ENCODE data around the gene SCFD2.

Gene SCFD2

GRCh38 chr4:52907510-52907909 lies 458.4 kb downstream of the SCFD2 start:
- no peak for DNase-seq

GRCh38 chr4:52904421-52904820 lies 461.4 kb downstream of the SCFD2 start:
- no peak for DNase-seq

GRCh38 chr4:52903273-52903672 lies 462.6 kb downstream of the SCFD2 start:
- no peak for DNase-seq

- DNase-seq: no peak
These were observed 471.4 kb downstream of the SCFD2 start for GRCh38 chr4:52894443-52894842.

- DNase-seq: no peak
These were observed 473.0 kb downstream of the SCFD2 start for GRCh38 chr4:52892880-52893279.

- no peak for DNase-seq
These were observed 474.1 kb downstream of the SCFD2 start for GRCh38 chr4:52891743-52892142.

- no peak for DNase-seq
These were observed 475.4 kb downstream of the SCFD2 start for GRCh38 chr4:52890521-52890791.

GRCh38 chr4:52889778-52890520 lies 475.9 kb downstream of the SCFD2 start:
- DNase-seq: no peak

- DNase-seq: no peak
These were observed 476.5 kb downstream of the SCFD2 start for GRCh38 chr4:52889354-52889753.

GRCh38 chr4:52884994-52885393 lies 480.9 kb downstream of the SCFD2 start:
- DNase-seq: no peak

- DNase-seq: no peak
These were observed 481.9 kb downstream of the SCFD2 start for GRCh38 chr4:52883707-52884669.

- no peak for DNase-seq
These were observed 482.7 kb downstream of the SCFD2 start for GRCh38 chr4:52883183-52883621.

GRCh38 chr4:52880994-52881393 lies 484.9 kb downstream of the SCFD2 start:
- DNase-seq: no peak

GRCh38 chr4:52879471-52879870 lies 486.4 kb downstream of the SCFD2 start:
- no peak for DNase-seq

GRCh38 chr4:52877694-52878093 lies 488.2 kb downstream of the SCFD2 start:
- DNase-seq: no peak

GRCh38 chr4:52877036-52877435 lies 488.8 kb downstream of the SCFD2 start:
- no peak for DNase-seq

- DNase-seq: no peak
These were observed 489.8 kb downstream of the SCFD2 start for GRCh38 chr4:52876069-52876468.

GRCh38 chr4:52874948-52875347 lies 490.9 kb downstream of the SCFD2 start:
- no peak for DNase-seq

GRCh38 chr4:52873861-52874343 lies 492.0 kb downstream of the SCFD2 start:
- DNase-seq: no peak

GRCh38 chr4:52873191-52873590 lies 492.7 kb downstream of the SCFD2 start:
- no peak for DNase-seq

GRCh38 chr4:52870225-52870624 lies 495.6 kb downstream of the SCFD2 start:
- no peak for DNase-seq

- no peak for DNase-seq
These were observed 496.2 kb downstream of the SCFD2 start for GRCh38 chr4:52869656-52870055.

GRCh38 chr4:52869196-52869595 lies 496.7 kb downstream of the SCFD2 start:
- no peak for DNase-seq

GRCh38 chr4:52868133-52868532 lies 497.7 kb downstream of the SCFD2 start:
- DNase-seq: no peak
